ENCODE results near the gene RGS9.
A peak's percentile ranks its signal among the peaks of the same experiment; 100 is the strongest.
"Not testable (repeated sequence)": the region's sequence is repeated elsewhere in the genome, so short reads cannot be mapped to it uniquely, and the experiment has no call there.

RGS9 gene

GRCh38 chr17:65173976-65174683 is 37.0 kb downstream of the RGS9 start:
- ChIA-PET POLR2A (no interaction called here), CTCF (no interaction called here)
- no peak for DNase-seq (ENCODE audit: extremely low spot score)
- TF ChIP-seq FOXK2 (IDR thresholded peaks at IDR 0.05) (no peak), BHLHE40 (IDR thresholded peaks at IDR 0.05; ENCODE audit: borderline replicate concordance) (no peak), TARDBP (IDR thresholded peaks at IDR 0.05) (no peak), NFRKB (IDR thresholded peaks at IDR 0.05) (no peak), ZNF384 (IDR thresholded peaks at IDR 0.05) (no peak), CTBP1 (IDR thresholded peaks at IDR 0.05; ENCODE audit: borderline replicate concordance) (no peak), SUZ12 (IDR thresholded peaks at IDR 0.05) (no peak), L3MBTL2 (conservative IDR thresholded peaks at IDR 0.05) (no peak), LEF1 (IDR thresholded peaks at IDR 0.05; ENCODE audit: borderline replicate concordance) (no peak), ELF4 (IDR thresholded peaks at IDR 0.05) (no peak), ARNT (IDR thresholded peaks at IDR 0.05) (no peak), HDGF (IDR thresholded peaks at IDR 0.05; ENCODE audit: borderline replicate concordance) (no peak), SP1 (IDR thresholded peaks at IDR 0.05) (no peak), FOXA1 (IDR thresholded peaks at IDR 0.05) (no peak), PKNOX1 (IDR thresholded peaks at IDR 0.05) (no peak)

- no peak for TF ChIP-seq TARDBP (IDR thresholded peaks at IDR 0.05)
- TF ChIP-seq BHLHE40 (IDR thresholded peaks at IDR 0.05; ENCODE audit: borderline replicate concordance), result no peak
- TF ChIP-seq SP1 (IDR thresholded peaks at IDR 0.05), result no peak
- no peak for TF ChIP-seq ZNF384 (IDR thresholded peaks at IDR 0.05)
Observed at GRCh38 chr17:65174974-65175373, 37.8 kb downstream of the RGS9 start.

GRCh38 chr17:65175952-65176351 is 38.8 kb downstream of the RGS9 start:
- ChIA-PET CTCF (interaction anchor here (0.9 kb wide), 1 partner anchor 56 kb away, joined by 3 read pairs; no protein-coding TSS in a partner anchor), POLR2A (no interaction called here)
- DNase-seq (ENCODE audit: extremely low spot score), result no peak
- no peak for TF ChIP-seq ARNT (IDR thresholded peaks at IDR 0.05)
- no peak for TF ChIP-seq L3MBTL2 (conservative IDR thresholded peaks at IDR 0.05)
- no peak for TF ChIP-seq NFRKB (IDR thresholded peaks at IDR 0.05)
- TF ChIP-seq FOXA1 (IDR thresholded peaks at IDR 0.05), result no peak
- no peak for TF ChIP-seq FOXK2 (IDR thresholded peaks at IDR 0.05)
- no peak for TF ChIP-seq PKNOX1 (IDR thresholded peaks at IDR 0.05)
- TF ChIP-seq ELF4 (IDR thresholded peaks at IDR 0.05), result no peak
- no peak for TF ChIP-seq SP1 (IDR thresholded peaks at IDR 0.05)
- TF ChIP-seq ZNF384 (IDR thresholded peaks at IDR 0.05), result no peak
- no peak for TF ChIP-seq HDGF (IDR thresholded peaks at IDR 0.05; ENCODE audit: borderline replicate concordance)
- TF ChIP-seq FOXM1 (IDR thresholded peaks at IDR 0.05; ENCODE audit: borderline replicate concordance), result no peak
- TF ChIP-seq TARDBP (IDR thresholded peaks at IDR 0.05), result no peak
- TF ChIP-seq BHLHE40 (IDR thresholded peaks at IDR 0.05; ENCODE audit: borderline replicate concordance), result no peak
- no peak for TF ChIP-seq CTBP1 (IDR thresholded peaks at IDR 0.05; ENCODE audit: borderline replicate concordance)
- no peak for TF ChIP-seq SUZ12 (IDR thresholded peaks at IDR 0.05)
- no peak for TF ChIP-seq LEF1 (IDR thresholded peaks at IDR 0.05; ENCODE audit: borderline replicate concordance)

More at GRCh38 chr17:65174974-65175373, 37.8 kb downstream of the RGS9 start:
- ChIA-PET CTCF (interaction anchor here (0.9 kb wide), 1 partner anchor 57 kb away, joined by 3 read pairs; no protein-coding TSS in a partner anchor), POLR2A (no interaction called here)
- no peak for DNase-seq (ENCODE audit: extremely low spot score)

GRCh38 chr17:65176646-65177409 is 39.7 kb downstream of the RGS9 start:
- TF ChIP-seq SP1 (IDR thresholded peaks at IDR 0.05) (no peak), ARNT (IDR thresholded peaks at IDR 0.05) (no peak), L3MBTL2 (conservative IDR thresholded peaks at IDR 0.05) (no peak), CTBP1 (IDR thresholded peaks at IDR 0.05; ENCODE audit: borderline replicate concordance) (0 out of 2 replicates have a peak, but pooled peaks have one; percentile 45), ELF4 (IDR thresholded peaks at IDR 0.05) (no peak), FOXK2 (IDR thresholded peaks at IDR 0.05) (no peak), HDGF (IDR thresholded peaks at IDR 0.05; ENCODE audit: borderline replicate concordance) (no peak)
- POLR2A ChIA-PET, result no interaction called here
- DNase-seq (ENCODE audit: extremely low spot score), result no peak
- CTCF ChIA-PET, result no interaction called here

- TF ChIP-seq SUZ12 (IDR thresholded peaks at IDR 0.05) (no peak), FOXM1 (IDR thresholded peaks at IDR 0.05; ENCODE audit: borderline replicate concordance) (no peak), CTBP1 (IDR thresholded peaks at IDR 0.05; ENCODE audit: borderline replicate concordance) (no peak), NFRKB (IDR thresholded peaks at IDR 0.05) (no peak), ARNT (IDR thresholded peaks at IDR 0.05) (no peak), SP1 (IDR thresholded peaks at IDR 0.05) (no peak), FOXK2 (IDR thresholded peaks at IDR 0.05) (no peak), PKNOX1 (IDR thresholded peaks at IDR 0.05) (no peak), ZNF384 (IDR thresholded peaks at IDR 0.05) (no peak), LEF1 (IDR thresholded peaks at IDR 0.05; ENCODE audit: borderline replicate concordance) (no peak), ELF4 (IDR thresholded peaks at IDR 0.05) (no peak), TARDBP (IDR thresholded peaks at IDR 0.05) (no peak), FOXA1 (IDR thresholded peaks at IDR 0.05) (no peak), BHLHE40 (IDR thresholded peaks at IDR 0.05; ENCODE audit: borderline replicate concordance) (no peak), HDGF (IDR thresholded peaks at IDR 0.05; ENCODE audit: borderline replicate concordance) (no peak), L3MBTL2 (conservative IDR thresholded peaks at IDR 0.05) (no peak)
- POLR2A ChIA-PET, result interaction anchor here (1.0 kb wide), 1 partner anchor 202 kb away, joined by 3 read pairs; no protein-coding TSS in a partner anchor
- no peak for DNase-seq (ENCODE audit: extremely low spot score)
- CTCF ChIA-PET, result no interaction called here
Observed at GRCh38 chr17:65177901-65178300, 40.7 kb downstream of the RGS9 start.

GRCh38 chr17:65180276-65180675 is 43.1 kb downstream of the RGS9 start:
- DNase-seq (ENCODE audit: extremely low spot score); CTCF ChIA-PET; POLR2A ChIA-PET: not testable (repeated sequence)

GRCh38 chr17:65180752-65181236 is 43.6 kb downstream of the RGS9 start:
- CTCF ChIA-PET; DNase-seq (ENCODE audit: extremely low spot score); POLR2A ChIA-PET: not testable (repeated sequence)

All from HEK293T (cell line).